ENCODE measurements around the gene LST1. TPM values are rescaled to one million over a fixed set of nuclear protein-coding genes. Genes with fewer than 3 reads are reported as not detected.

The LST1 gene
- total RNA-seq, 1 experiment from 2014 or later, result 0.69 TPM

DNA sequence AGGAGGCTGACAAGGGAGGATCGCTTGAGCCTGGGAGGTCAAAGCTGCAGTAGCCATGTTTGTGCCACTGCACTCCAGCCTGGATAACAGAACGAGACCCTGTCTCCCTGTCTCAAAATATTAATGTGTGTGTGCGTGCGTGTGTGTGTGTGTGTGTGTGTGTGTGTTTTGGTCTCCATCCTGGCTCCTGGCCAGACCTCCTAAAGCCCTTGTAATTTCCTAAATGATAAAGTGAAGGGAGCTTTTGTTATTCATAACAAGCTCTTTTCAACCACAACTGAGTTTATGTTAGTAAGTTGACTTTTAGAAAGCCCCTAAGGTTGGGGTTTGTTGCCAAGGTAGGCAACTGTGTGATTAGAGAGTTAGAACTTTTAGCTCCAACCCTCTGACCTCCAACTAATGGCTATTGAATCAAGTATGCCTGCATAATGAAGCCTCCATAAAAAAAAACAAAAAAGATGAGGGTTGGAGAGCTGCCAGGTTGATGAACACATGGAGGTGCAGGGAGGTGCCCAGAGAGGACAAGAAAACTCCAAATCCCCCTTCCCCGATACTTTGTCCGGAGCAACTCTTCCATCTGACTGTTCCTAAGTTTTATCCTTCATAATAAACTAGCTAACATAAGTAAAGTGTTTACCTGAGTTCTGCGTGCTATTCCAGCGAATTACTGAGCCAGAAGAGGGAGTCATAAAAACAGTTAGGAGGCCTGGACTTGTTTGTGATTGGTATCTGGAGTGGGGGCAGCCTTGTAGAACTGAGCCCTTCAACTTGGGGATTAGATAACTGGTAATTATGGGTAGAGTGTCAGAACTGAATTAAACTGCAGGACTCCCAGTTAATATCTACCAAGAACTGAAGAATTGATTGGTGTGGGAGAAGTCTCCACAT, 23.7 kb downstream of the LST1 start:
- Histone ChIP-seq H3K36me3 (ENCODE audit: control insufficient read depth in 1 of 2, insufficient read depth in 2 of 2, low read length in 2 of 2) (no peaks in the 10 kb centered on the region), H3K9me3 (ENCODE audit: control insufficient read depth in 1 of 2, insufficient read depth in 1 of 2, low read depth in 1 of 2, low read length in 2 of 2) (no peaks in the 10 kb centered on the region), H3K9ac (ENCODE audit: low read length) (no peak overlapping the region), H3K4me3 (replicated peaks in 1 of 2; ENCODE audit: low read depth in 1 of 2, low read length in 2 of 2) (no peak overlapping the region), H3K79me2 (ENCODE audit: insufficient read depth, low read length) (no peaks in the 10 kb centered on the region), H3K4me1 (ENCODE audit: control insufficient read depth in 1 of 2, insufficient read depth in 2 of 2, low read length in 2 of 2) (no peaks in the 10 kb centered on the region), H4K20me1 (ENCODE audit: insufficient read depth) (no peaks in the 10 kb centered on the region), H3K4me2 (ENCODE audit: low read length) (no peak overlapping the region), H2AFZ (ENCODE audit: low read depth, low read length, poor library complexity, severe bottlenecking) (no peak overlapping the region), H3K9me2 (ENCODE audit: insufficient read depth) (no peaks in the 10 kb centered on the region), H3K27me3 (ENCODE audit: insufficient read depth, low read length) (no peaks in the 10 kb centered on the region), H3K27ac (ENCODE audit: low read depth, low read length) (no peak overlapping the region)
- intact Hi-C loops (cut with micrococcal nuclease), result no loop called here
- ChIA-PET RAD21 (ENCODE audit: low non-redundant PET in 1 of 2, low total read pairs in 2 of 2, uncharacterized antibody in 2 of 2, unreplicated experiment in 2 of 2) (interaction anchor here in 1 of 2 experiments (0.6 kb wide), 1 partner anchor 229 kb away, joined by 3 read pairs; no protein-coding TSS in a partner anchor), CTCF (interaction anchor here (0.9 to 1.6 kb wide), 3 partner anchors 9 to 13 kb away, joined by 3 to 6 read pairs (median 3); no protein-coding TSS in a partner anchor), POLR2A (no interaction called here)
- no peak for DNase-seq (ENCODE audit: low read depth, low spot score)
- ATAC-seq, result no peak
- TF ChIP-seq SRF (IDR thresholded peaks at IDR 0.05; ENCODE audit: low read depth) (no peak), ZNF274 (IDR thresholded peaks at IDR 0.05; ENCODE audit: low read depth, low read length) (no peak), ZFX (IDR thresholded peaks at IDR 0.05) (no peak), EGR1 (IDR thresholded peaks at IDR 0.05; ENCODE audit: low read depth) (no peak), FOSL1 (IDR thresholded peaks at IDR 0.05; ENCODE audit: low read depth) (no peak)
- TF ChIP-seq, protein P1, sequence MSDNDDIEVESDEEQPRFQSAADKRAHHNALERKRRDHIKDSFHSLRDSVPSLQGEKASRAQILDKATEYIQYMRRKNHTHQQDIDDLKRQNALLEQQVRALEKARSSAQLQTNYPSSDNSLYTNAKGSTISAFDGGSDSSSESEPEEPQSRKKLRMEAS (IDR thresholded peaks at IDR 0.05), result no peak
- no TSS peak for BruUV-seq (replicated peaks)

GRCh38 chr6:31610968-31611367, 24.9 kb downstream of the LST1 start:
- RAD21 ChIA-PET (ENCODE audit: low non-redundant PET in 1 of 2, low total read pairs in 2 of 2, uncharacterized antibody in 2 of 2, unreplicated experiment in 2 of 2), result no interaction called here
- no peak overlapping the region for H2AFZ ChIP-seq (ENCODE audit: low read depth, low read length, poor library complexity, severe bottlenecking)
- H3K36me3 ChIP-seq (ENCODE audit: control insufficient read depth in 1 of 2, insufficient read depth in 2 of 2, low read length in 2 of 2), result no peaks in the 10 kb centered on the region
- CTCF ChIA-PET, result interaction anchor here (1.1 kb wide), 1 partner anchor 12 kb away, joined by 6 read pairs; no protein-coding TSS in a partner anchor
- no peak overlapping the region for H3K4me2 ChIP-seq (ENCODE audit: low read length)
- no peaks in the 10 kb centered on the region for H3K27me3 ChIP-seq (ENCODE audit: insufficient read depth, low read length)
- no peaks in the 10 kb centered on the region for H3K9me3 ChIP-seq (ENCODE audit: control insufficient read depth in 1 of 2, insufficient read depth in 1 of 2, low read depth in 1 of 2, low read length in 2 of 2)
- H3K27ac ChIP-seq (ENCODE audit: low read depth, low read length), result no peak overlapping the region
- POLR2A ChIA-PET, result no interaction called here
- TF ChIP-seq, protein P1 (IDR thresholded peaks at IDR 0.05), result no peak
- TF ChIP-seq RAD21 (IDR thresholded peaks at IDR 0.05; ENCODE audit: low read depth) (no peak), SP1 (IDR thresholded peaks at IDR 0.05; ENCODE audit: low read depth) (no peak), EZH2 (IDR thresholded peaks at IDR 0.05) (no peak), YY1 (IDR thresholded peaks at IDR 0.05; ENCODE audit: extremely low read depth, insufficient replicate concordance, low read depth, low read length) (no peak), ZFX (IDR thresholded peaks at IDR 0.05) (no peak), POLR2A (IDR thresholded peaks at IDR 0.05; ENCODE audit: borderline replicate concordance, extremely low read depth, insufficient read depth, insufficient read length) (no peak), TCF7L2 (IDR thresholded peaks at IDR 0.05; ENCODE audit: borderline replicate concordance, extremely low read depth, insufficient read depth, insufficient read length) (no peak), JUND (IDR thresholded peaks at IDR 0.05) (no peak), FOSL1 (IDR thresholded peaks at IDR 0.05; ENCODE audit: low read depth) (no peak)
- TF ChIP-seq, protein P2, sequence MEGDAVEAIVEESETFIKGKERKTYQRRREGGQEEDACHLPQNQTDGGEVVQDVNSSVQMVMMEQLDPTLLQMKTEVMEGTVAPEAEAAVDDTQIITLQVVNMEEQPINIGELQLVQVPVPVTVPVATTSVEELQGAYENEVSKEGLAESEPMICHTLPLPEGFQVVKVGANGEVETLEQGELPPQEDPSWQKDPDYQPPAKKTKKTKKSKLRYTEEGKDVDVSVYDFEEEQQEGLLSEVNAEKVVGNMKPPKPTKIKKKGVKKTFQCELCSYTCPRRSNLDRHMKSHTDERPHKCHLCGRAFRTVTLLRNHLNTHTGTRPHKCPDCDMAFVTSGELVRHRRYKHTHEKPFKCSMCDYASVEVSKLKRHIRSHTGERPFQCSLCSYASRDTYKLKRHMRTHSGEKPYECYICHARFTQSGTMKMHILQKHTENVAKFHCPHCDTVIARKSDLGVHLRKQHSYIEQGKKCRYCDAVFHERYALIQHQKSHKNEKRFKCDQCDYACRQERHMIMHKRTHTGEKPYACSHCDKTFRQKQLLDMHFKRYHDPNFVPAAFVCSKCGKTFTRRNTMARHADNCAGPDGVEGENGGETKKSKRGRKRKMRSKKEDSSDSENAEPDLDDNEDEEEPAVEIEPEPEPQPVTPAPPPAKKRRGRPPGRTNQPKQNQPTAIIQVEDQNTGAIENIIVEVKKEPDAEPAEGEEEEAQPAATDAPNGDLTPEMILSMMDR (IDR thresholded peaks at IDR 0.05 in 2 of 3, conservative IDR thresholded peaks at IDR 0.05 in 1 of 3; ENCODE audit: borderline replicate concordance in 1 of 3, insufficient read depth in 1 of 3, low read depth in 2 of 3, low read length in 2 of 3), result no peak
- ATAC-seq (no peak), DNase-seq (ENCODE audit: low read depth, low spot score) (no peak)
- no TSS peak for BruUV-seq (replicated peaks)
- no peaks in the 10 kb centered on the region for H4K20me1 ChIP-seq (ENCODE audit: insufficient read depth)
- no peaks in the 10 kb centered on the region for H3K79me2 ChIP-seq (ENCODE audit: insufficient read depth, low read length)
- H3K4me1 ChIP-seq (ENCODE audit: control insufficient read depth in 1 of 2, insufficient read depth in 2 of 2, low read length in 2 of 2), result no peaks in the 10 kb centered on the region
- H3K9me2 ChIP-seq (ENCODE audit: insufficient read depth), result no peaks in the 10 kb centered on the region
- no peak overlapping the region for H3K9ac ChIP-seq (ENCODE audit: low read length)
- H3K4me3 ChIP-seq (replicated peaks in 1 of 2; ENCODE audit: low read depth in 1 of 2, low read length in 2 of 2), result no peak overlapping the region
- intact Hi-C loops (cut with micrococcal nuclease), result no loop called here

Measured in HCT116 (cell line).